SK-N-SH (cell line): ENCODE data around the gene ACTR3.

ENCODE experiments used
- GABPA ChIP-seq: IDR thresholded peaks from 2 replicates; pipeline ENCODE4 v1.4.0; 2012; ENCODE audit warnings: low read depth, mild to moderate bottlenecking
- GATA2 ChIP-seq: sonication (generic); formaldehyde crosslinking; IDR thresholded peaks from 2 replicates; pipeline ENCODE4 v1.5.0; 2020; ENCODE audit warnings: mild to moderate bottlenecking, missing genetic modification reagents
- TAF1 ChIP-seq: IDR thresholded peaks from 2 replicates; pipeline ENCODE4 v1.6.1; 2012; ENCODE audit warnings: low read depth, mild to moderate bottlenecking, low read length, moderate library complexity, borderline replicate concordance
- TF ChIP-seq, protein P1 (sequence below): fragments of 200-600 bp; sonication (generic); IDR thresholded peaks from 2 replicates; pipeline ENCODE4 v1.6.1; 2017; ENCODE audit warnings: antibody characterized with exemption, mild to moderate bottlenecking, moderate library complexity
- TF ChIP-seq, protein P2 (sequence below): IDR thresholded peaks from 2 replicates; pipeline ENCODE4 v1.4.0; 2012; ENCODE audit warnings: low read depth

DNA sequence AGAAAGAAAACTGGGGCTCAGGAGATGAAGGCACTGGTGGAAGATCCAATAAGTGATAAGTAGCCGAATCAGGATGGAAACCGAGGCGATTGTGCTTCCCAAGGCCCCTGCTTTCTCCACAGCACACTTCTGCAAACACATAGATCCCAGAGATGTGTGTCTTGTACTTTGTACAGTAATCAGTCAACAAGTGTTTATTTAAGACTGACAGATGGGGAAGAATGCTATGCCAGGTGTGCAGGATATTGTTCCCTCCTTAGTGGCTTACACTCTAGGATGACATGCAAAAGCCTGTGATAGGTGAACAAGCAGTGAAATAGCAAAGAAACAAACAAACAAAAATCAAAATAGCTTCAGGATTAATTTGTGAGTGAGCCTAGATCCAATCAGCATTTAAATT, 116.6 kb downstream of the ACTR3 start:
- TF ChIP-seq TAF1 (no peak), GABPA (no peak), GATA2 (CRISPR knock-in tag) (no peak)
- TF ChIP-seq, protein P1, sequence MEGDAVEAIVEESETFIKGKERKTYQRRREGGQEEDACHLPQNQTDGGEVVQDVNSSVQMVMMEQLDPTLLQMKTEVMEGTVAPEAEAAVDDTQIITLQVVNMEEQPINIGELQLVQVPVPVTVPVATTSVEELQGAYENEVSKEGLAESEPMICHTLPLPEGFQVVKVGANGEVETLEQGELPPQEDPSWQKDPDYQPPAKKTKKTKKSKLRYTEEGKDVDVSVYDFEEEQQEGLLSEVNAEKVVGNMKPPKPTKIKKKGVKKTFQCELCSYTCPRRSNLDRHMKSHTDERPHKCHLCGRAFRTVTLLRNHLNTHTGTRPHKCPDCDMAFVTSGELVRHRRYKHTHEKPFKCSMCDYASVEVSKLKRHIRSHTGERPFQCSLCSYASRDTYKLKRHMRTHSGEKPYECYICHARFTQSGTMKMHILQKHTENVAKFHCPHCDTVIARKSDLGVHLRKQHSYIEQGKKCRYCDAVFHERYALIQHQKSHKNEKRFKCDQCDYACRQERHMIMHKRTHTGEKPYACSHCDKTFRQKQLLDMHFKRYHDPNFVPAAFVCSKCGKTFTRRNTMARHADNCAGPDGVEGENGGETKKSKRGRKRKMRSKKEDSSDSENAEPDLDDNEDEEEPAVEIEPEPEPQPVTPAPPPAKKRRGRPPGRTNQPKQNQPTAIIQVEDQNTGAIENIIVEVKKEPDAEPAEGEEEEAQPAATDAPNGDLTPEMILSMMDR: no peak
- TF ChIP-seq, protein P2, sequence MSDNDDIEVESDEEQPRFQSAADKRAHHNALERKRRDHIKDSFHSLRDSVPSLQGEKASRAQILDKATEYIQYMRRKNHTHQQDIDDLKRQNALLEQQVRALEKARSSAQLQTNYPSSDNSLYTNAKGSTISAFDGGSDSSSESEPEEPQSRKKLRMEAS: no peak
